ENCODE measurements around the gene LORICRIN. TPM values are rescaled to one million over a fixed set of nuclear protein-coding genes. Genes with fewer than 3 reads are reported as not detected.
A peak's percentile ranks its signal among the peaks of the same experiment; 100 is the strongest.
"Not testable (repeated sequence)": the region's sequence is repeated elsewhere in the genome, so short reads cannot be mapped to it uniquely, and the experiment has no call there.

LORICRIN gene
- total RNA-seq, 1 donor from 2014 or later, result 0.80 TPM

DNA sequence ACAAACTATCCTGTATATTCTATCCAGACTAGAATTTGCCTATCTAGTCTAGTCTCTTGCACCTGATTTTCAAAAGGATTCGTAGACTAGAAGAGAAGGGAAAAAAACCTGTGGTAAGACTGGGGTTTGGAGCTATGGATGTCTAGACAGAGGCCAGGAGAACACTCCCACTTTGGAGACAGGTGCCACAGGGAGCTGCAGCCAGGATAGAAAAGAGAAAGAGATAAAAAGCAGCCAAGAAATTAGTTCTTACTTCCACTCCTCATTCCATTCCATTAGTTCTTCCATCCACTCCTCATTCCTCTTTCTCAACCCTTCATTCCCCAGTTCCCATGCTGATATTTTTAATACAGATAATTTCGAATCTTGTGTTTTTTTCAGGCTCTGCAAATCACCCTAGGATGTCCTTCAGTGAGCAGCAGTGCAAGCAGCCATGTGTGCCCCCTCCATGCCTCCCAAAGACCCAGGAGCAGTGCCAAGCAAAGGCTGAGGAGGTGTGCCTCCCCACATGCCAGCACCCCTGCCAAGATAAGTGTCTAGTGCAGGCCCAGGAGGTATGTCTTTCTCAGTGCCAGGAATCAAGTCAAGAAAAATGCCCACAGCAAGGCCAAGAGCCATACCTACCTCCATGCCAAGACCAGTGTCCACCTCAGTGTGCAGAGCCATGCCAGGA is 41.6 kb upstream of the LORICRIN start:
- no peak overlapping the region for H3K27ac Mint-ChIP-seq
- POLR2A ChIA-PET, result no interaction called here
- H3K27me3 Mint-ChIP-seq, result peaks cover 29% of the 10 kb centered on the region
- intact Hi-C loops (cut with micrococcal nuclease), result no loop called here
- H3K9me3 Mint-ChIP-seq, result no peaks in the 10 kb centered on the region
- DNase-seq (no peak), ATAC-seq (ENCODE audit: low read depth) (no peak)
- TF ChIP-seq, protein P1, sequence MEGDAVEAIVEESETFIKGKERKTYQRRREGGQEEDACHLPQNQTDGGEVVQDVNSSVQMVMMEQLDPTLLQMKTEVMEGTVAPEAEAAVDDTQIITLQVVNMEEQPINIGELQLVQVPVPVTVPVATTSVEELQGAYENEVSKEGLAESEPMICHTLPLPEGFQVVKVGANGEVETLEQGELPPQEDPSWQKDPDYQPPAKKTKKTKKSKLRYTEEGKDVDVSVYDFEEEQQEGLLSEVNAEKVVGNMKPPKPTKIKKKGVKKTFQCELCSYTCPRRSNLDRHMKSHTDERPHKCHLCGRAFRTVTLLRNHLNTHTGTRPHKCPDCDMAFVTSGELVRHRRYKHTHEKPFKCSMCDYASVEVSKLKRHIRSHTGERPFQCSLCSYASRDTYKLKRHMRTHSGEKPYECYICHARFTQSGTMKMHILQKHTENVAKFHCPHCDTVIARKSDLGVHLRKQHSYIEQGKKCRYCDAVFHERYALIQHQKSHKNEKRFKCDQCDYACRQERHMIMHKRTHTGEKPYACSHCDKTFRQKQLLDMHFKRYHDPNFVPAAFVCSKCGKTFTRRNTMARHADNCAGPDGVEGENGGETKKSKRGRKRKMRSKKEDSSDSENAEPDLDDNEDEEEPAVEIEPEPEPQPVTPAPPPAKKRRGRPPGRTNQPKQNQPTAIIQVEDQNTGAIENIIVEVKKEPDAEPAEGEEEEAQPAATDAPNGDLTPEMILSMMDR (IDR thresholded peaks at IDR 0.05), result no peak
- H3K36me3 Mint-ChIP-seq (ENCODE audit: low read depth), result no peaks in the 10 kb centered on the region
- H3K4me3 Mint-ChIP-seq, result no peak overlapping the region
- CTCF ChIA-PET, result no interaction called here
- H3K4me1 Mint-ChIP-seq, result no peaks in the 10 kb centered on the region

GRCh38 chr1:153220606-153221303 is 38.7 kb upstream of the LORICRIN start:
- Mint-ChIP-seq H3K27ac (no peak overlapping the region), H3K4me1 (no peaks in the 10 kb centered on the region), H3K27me3 (peaks cover 25% of the 10 kb centered on the region), H3K36me3 (ENCODE audit: low read depth) (no peaks in the 10 kb centered on the region), H3K9me3 (no peaks in the 10 kb centered on the region), H3K4me3 (no peak overlapping the region)
- no peak for ATAC-seq (ENCODE audit: low read depth)
- ChIA-PET CTCF (interaction anchor here (0.6 to 1.5 kb wide), 6 partner anchors 8 to 352 kb away, joined by 3 to 4 read pairs (median 4); no protein-coding TSS in a partner anchor), POLR2A (no interaction called here)
- DNase-seq, result no peak
- intact Hi-C loops (cut with micrococcal nuclease), result loop anchor here (5.0 kb wide), 1 partner anchor 568 kb away; no protein-coding TSS in a partner anchor
- TF ChIP-seq, protein P1 (IDR thresholded peaks at IDR 0.05), result no peak

GRCh38 chr1:153223040-153223891 is 36.2 kb upstream of the LORICRIN start:
- H3K4me3 Mint-ChIP-seq; H3K36me3 Mint-ChIP-seq (ENCODE audit: low read depth); H3K9me3 Mint-ChIP-seq; H3K27ac Mint-ChIP-seq; CTCF ChIA-PET; ATAC-seq (ENCODE audit: low read depth); H3K4me1 Mint-ChIP-seq; POLR2A ChIA-PET: not testable (repeated sequence)
- peaks cover 17% of the 10 kb centered on the region for H3K27me3 Mint-ChIP-seq
- TF ChIP-seq, protein P1 (IDR thresholded peaks at IDR 0.05), result peak; percentile 27
- intact Hi-C loops (cut with micrococcal nuclease), result loop anchor here (1.0 to 5.0 kb wide), 2 partner anchors 354 to 571 kb away; no protein-coding TSS in a partner anchor
- peak; percentile 37 for DNase-seq

DNA sequence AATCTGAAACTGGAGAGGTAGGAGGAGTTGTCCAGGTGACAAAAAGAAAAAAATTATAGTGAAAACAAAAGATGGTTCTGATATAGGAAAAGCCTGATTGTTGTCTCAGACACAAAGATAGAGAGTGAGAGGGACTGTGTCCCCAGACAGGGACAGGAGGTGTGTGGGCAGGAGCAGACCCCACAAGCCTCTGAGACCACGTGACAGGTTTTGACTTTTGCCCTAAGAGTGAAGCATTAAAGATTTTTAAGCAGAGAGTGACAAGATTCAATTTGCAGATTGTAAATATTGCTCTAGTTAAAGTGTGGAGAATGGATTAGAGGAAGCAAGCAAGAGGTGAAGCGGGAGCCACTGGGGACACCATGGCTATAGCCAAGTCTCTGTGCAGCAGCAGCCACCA is 31.7 kb upstream of the LORICRIN start:
- no peaks in the 10 kb centered on the region for H3K4me1 Mint-ChIP-seq
- H3K4me3 Mint-ChIP-seq, result no peak overlapping the region
- DNase-seq (no peak), ATAC-seq (ENCODE audit: low read depth) (no peak)
- intact Hi-C loops (cut with micrococcal nuclease), result loop anchor here (1.0 kb wide), 1 partner anchor 50 kb away; no protein-coding TSS in a partner anchor
- peaks cover 15% of the 10 kb centered on the region for H3K27me3 Mint-ChIP-seq
- CTCF ChIA-PET, result interaction anchor here (1.1 to 1.8 kb wide), 4 partner anchors 8 to 53 kb away, joined by 4 read pairs; no protein-coding TSS in a partner anchor
- no peak overlapping the region for H3K27ac Mint-ChIP-seq
- POLR2A ChIA-PET, result no interaction called here
- TF ChIP-seq, protein P1 (IDR thresholded peaks at IDR 0.05), result no peak
- H3K9me3 Mint-ChIP-seq, result no peaks in the 10 kb centered on the region
- H3K36me3 Mint-ChIP-seq (ENCODE audit: low read depth), result no peaks in the 10 kb centered on the region

Measured in activated B cell treated with CpG ODN at 0.5 μM for 24 hours (primary cell).